Stimulated activated naive CD4-positive, alpha-beta T cell (primary cell): ENCODE data around the gene NMU.
"Not testable (repeated sequence)": the region's sequence is repeated elsewhere in the genome, so short reads cannot be mapped to it uniquely, and the experiment has no call there.

Experiments
- DNase-seq, 6 experiments: peaks; one replicate each; lab custom pipeline; 2025; lab: John Stamatoyannopoulos, UW

Gene NMU

DNA sequence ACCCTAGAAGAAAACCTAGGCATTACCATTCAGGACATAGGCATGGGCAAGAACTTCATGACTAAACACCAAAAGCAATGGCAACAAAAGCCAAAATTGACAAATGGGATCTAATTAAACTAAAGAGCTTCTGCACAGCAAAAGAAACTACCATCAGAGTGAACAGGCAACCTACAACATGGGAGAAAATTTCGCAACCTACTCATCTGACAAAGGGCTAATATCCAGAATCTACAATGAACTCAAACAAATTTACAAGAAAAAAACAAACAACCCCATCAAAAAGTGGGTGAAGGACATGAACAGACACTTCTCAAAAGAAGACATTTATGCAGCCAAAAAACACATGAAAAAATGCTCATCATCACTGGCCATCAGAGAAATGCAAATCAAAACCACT is 12.0 kb downstream of the NMU start:
- not testable (repeated sequence) for DNase-seq

DNA sequence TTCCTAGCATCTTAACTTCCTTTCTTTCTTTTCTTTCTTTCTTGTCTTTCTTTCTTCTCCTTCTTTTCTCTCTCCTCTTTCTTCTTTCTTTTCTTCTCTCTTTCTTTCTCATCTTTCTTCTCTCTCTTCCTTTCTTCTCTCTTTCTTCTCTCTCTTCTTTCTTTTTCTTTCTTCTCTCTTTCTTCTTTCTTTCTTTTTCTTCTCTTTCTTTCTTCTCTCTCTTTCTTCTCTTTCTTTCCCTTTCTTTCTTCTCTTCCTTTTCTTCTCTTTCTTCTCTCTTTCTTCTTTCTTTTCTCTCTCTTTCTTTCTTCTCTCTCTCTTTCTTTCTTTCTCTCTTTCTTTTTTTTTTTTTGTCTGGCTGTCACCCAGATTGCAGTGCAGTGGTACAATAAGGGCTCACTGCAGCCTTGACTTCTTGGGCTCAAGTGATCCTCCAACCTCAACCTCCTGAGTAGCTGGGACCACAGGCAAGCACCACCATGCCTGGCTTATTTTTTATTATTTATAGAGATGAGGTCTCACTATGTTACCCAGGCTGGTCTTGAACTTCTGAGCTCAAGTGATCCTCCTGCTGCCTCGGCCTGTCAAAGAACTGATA is 17.5 kb downstream of the NMU start:
- DNase-seq, result no peak

DNA sequence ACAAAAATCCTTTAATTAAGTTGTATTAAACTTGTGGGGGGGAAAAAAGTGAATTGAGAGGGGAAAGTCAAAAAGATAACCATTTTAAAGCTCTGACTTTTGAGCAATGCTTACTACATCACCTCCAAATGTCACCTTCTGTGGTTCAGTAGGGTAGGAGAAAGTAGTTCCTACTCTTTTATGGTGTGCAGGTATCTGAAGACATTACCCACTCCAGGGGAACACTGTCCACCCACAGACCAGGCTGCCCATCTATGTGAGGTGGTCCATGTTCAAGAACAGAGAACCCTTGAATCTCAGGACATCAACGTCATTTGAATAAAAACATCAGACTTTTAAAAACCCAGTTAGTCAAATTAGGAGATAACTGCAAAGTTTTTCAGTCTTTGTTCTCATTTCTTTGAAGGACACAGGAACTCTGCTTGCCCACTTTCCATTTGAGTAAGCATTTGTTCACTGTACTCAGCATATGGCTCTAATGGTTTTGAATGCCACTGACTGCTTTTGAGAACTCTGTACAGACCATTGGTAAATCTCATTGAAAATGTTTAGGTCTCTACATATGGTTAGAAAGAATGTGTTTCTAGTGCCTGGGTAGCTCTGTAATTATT is 18.4 kb downstream of the NMU start:
- no peak for DNase-seq

GRCh38 chr4:55615008-55615407 is 21.1 kb downstream of the NMU start:
- DNase-seq, result no peak

GRCh38 chr4:55613621-55614020 is 22.5 kb downstream of the NMU start:
- DNase-seq, result no peak

DNA sequence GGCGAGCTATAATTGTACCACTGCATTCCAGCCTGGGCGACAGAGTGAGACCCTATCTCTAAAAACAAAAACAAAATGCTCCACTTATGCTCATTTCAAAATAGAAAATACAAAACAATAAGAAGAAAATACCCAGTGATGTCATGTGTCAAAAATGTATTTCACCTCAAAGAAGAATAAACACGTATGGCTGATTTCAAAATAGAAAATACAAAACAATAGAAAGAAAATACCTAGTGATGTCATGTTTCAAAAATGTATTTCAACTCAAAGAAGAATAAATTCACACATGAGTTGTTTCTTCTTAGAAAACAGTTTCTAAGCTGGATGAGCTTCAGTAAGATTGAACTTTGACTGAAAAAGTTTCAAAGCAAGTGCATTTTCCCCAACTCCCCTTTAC is 23.8 kb downstream of the NMU start:
- DNase-seq, result no peak

DNA sequence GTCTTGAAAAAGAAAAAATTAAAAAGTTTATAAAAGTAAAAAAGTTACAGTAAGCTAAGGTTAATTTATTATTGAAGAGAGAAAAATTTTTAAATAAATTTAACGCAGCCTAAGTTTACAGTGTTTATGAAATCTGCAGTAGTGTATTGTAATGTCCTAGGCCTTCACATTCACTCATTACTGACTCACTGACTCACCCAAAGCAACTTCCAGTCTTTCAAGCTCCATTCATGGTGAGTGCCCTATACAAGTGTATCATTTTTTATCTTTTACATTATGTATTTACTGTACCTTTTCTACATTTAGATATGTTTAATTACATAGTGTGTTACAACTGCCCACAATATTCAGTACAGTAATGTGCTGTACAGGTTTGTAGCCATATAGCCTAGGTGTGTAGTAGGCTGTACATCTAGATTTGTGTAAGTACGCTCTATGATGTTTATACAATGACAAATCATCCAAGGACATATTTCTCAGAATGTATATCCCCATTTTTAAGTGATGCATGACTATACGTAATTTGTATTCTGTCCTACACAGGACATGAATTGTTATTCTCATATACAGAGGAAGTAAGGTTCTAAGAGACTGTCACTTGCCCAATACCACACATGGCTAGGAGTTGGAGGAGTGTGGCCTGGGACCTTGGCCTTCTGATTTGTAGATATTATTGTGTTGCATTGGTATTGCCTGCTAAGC is 24.6 kb downstream of the NMU start:
- no peak for DNase-seq

GRCh38 chr4:55610381-55610780 is 25.7 kb downstream of the NMU start:
- DNase-seq, result no peak

- no peak for DNase-seq
Measured at GRCh38 chr4:55609393-55609866, 26.7 kb downstream of the NMU start.

DNA sequence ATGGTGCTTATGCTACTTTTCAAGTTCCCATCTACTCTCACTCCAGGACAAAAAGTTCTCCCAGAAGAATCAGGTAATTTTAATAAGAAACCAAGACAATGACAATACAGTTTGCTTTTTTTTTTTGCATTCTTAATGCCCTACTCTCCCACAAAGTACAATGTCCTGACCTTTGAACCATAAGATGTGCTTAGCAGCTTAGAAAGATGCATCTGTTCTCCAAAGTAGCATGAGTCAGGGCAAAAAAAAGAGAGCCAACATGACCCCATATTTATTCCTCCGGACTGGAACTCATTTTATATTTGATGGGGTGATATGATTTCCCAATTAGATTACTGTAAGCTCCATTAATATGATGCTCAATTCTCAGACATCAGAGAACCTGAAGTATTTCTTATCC is 27.5 kb downstream of the NMU start:
- no peak for DNase-seq

DNA sequence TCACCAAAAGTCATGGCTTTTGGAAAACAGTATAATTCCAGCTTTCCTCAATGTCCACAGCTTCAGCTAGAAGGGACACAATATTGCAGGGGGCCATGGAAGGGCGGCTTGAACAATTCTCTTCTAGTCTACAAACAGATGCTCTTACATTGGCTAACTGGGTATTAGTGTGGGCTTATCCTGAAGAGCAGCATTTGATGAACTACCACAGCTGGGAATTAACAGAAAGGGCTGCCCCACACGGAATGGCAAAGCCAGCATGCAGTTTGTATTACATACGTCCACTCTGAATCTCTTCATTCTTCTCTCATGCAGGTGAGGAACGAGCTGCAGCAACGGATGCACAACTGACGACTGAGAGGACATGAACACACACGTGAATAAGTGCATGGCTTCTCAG is 31.1 kb downstream of the NMU start:
- no peak for DNase-seq

- DNase-seq, result no peak
Measured at GRCh38 chr4:55600640-55601039, 35.5 kb downstream of the NMU start.

GRCh38 chr4:55598641-55599040 is 37.5 kb downstream of the NMU start:
- no peak for DNase-seq

DNA sequence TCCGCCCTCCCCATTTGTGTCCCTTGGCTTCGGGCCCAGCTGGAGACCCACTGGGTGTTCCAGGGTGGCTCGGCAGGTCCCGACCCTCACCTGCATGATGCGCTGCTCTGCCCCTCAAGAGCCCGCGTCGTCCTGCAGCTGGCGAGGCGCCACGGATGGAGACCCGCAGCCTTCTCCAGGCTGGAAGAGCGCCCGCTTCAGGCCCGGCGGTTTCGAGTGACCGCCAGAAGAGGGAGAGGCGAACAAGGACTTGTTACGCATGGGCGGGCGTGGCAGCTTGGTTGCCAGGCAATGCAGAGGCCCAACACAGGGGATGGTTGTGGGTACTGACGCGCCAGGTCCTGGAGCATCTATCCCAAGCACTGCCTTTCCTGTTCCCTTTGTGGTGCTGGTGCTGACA is 44.1 kb downstream of the NMU start, which contains the start of gene PDCL2:
Gene PDCL2, minus strand, starts transcription at position 232 of the 400 bp plus-strand sequence. Its CDS starts 136 bp downstream, at position 96.
- DNase-seq, result no peak

DNA sequence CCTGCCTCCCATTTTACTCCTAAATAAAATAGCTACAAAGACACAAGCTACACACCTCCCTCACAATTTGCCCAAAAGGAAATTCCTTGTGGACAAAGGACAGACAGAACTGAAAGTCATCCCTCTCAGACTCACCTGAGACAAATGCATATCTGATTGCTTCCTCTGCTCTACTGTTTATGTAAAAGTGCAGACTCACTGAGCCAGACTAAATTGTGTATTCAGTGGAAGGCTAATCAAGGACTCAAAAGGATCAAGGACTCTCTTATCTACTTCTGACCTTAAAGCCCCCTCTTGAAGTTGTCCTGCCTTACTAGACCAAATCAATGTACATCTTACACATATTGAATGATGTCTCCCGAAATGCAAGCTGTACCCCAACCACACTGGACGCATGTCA is 47.9 kb downstream of the NMU start:
- no peak for DNase-seq

DNA sequence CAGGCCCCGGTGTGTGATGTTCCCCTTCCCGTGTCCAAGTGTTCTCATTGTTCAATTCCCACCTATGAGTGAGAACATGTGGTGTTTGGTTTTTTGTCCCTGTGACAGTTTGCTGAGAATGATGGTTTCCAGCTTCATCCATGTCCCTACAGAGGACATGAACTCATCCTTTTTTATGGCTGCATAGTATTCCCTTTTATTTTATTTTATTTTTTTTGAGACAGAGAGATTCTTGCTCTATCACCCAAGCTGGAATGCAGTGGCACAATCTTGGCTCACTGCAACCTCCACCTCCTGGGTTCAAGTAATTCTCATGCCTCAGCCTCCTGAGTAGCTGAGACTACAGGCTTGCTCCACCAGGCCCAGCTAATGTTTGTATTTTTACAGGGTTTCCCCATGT is 53.3 kb downstream of the NMU start:
- DNase-seq, result not testable (repeated sequence)

GRCh38 chr4:55578341-55579010 is 57.6 kb downstream of the NMU start:
- no peak for DNase-seq

DNA sequence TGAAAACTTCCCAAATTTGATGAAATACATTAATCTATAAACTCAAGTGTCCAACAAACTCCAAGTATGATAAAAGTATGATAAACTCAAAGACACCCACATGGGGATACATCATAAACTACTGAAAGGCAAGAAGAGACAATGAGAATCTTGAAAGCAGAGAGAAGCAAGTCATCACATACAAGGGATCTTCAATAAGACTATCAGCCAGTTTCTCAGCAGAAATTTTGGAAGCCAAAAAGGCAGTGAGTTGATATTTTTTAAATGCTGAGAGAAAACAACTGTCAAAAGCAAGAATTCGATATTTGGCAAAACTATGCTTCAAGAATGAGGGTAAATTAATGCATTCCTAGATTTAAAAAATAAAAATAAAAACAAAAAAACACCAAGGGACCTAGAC is 60.6 kb downstream of the NMU start:
- no peak for DNase-seq

DNA sequence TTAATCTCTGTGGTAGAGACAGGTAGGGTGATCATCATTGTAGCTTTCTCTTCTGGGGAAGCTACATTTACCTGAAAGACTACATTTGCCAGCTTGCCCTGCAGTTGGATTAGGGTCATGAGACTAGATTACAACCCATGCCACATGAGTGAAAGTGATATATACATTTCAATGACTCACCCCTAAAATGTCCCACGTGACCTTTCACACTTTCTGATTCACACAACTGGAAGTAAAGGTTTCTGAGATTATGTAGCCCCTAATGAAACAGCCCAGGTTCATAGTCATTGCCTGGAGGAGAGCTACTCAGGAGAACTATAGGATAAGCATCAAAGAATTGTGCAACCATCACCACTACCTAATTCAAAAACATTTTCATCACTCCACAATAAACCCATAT is 61.8 kb downstream of the NMU start:
- no peak for DNase-seq

DNA sequence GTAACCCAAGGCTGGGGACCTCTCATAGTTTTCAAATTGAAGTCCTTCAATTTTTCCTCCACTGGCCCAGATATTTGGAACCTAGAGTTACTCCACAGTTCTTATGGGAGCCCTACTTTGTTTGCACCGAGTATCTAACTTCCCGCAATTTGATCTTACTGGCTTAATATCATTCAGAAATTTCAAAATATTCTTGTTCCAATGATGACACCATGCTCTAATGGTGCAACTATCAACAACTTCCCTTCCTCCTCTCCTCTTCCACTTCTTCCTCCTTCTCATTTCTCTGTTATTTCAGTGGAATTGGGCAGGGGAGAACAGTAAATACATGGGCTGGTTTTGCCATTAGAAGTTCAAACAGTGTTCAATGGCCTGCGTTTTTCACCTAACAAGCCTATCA is 64.3 kb downstream of the NMU start:
- no peak for DNase-seq

GRCh38 chr4:55568905-55569504 is 67.1 kb downstream of the NMU start:
- no peak for DNase-seq

- no peak for DNase-seq
Measured at GRCh38 chr4:55561889-55562288, 74.2 kb downstream of the NMU start.
